ENCODE measurements around the gene CTNNA2.

Gene CTNNA2

DNA sequence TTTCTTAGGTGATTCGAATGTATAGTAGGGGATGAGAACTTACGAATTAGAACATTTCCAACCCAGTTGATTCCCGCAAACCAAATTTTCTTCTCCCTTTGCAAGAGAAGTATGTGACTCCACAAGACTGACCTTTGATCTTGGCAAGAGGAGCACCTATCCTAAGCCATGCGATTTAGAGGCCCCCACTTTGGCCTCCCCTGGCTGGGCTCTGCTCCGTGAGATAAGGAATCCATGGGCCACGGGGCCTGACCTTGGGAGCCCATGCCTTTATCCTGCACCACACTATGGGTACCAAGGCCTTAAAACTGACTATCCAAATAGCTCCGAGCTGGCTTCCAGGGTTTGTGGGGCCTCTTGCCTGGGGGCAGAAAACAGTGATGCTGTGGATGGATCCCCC lies 656.0 kb downstream of the CTNNA2 start:
- H4K20me1 ChIP-seq (ENCODE audit: insufficient read depth, low read length) = no peaks in the 10 kb centered on the region
- H3K9ac ChIP-seq (ENCODE audit: low read length) = no peak overlapping the region
- no peak for TF ChIP-seq EZH2phosphoT487 (IDR thresholded peaks at IDR 0.05; ENCODE audit: low read depth)
- TF ChIP-seq, protein P1, sequence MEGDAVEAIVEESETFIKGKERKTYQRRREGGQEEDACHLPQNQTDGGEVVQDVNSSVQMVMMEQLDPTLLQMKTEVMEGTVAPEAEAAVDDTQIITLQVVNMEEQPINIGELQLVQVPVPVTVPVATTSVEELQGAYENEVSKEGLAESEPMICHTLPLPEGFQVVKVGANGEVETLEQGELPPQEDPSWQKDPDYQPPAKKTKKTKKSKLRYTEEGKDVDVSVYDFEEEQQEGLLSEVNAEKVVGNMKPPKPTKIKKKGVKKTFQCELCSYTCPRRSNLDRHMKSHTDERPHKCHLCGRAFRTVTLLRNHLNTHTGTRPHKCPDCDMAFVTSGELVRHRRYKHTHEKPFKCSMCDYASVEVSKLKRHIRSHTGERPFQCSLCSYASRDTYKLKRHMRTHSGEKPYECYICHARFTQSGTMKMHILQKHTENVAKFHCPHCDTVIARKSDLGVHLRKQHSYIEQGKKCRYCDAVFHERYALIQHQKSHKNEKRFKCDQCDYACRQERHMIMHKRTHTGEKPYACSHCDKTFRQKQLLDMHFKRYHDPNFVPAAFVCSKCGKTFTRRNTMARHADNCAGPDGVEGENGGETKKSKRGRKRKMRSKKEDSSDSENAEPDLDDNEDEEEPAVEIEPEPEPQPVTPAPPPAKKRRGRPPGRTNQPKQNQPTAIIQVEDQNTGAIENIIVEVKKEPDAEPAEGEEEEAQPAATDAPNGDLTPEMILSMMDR (IDR thresholded peaks at IDR 0.05; ENCODE audit: low read depth, low read length) = no peak
- no peak overlapping the region for H3K27ac ChIP-seq (ENCODE audit: low read length)
- H2AFZ ChIP-seq (ENCODE audit: low read depth, low read length) = no peak overlapping the region
- H3K79me2 ChIP-seq (ENCODE audit: low read length) = no peaks in the 10 kb centered on the region
- no peaks in the 10 kb centered on the region for H3K36me3 ChIP-seq (replicated peaks; ENCODE audit: low read depth, low read length)
- H3K4me3 ChIP-seq (ENCODE audit: low read length) = no peak overlapping the region
- peaks cover 3% of the 10 kb centered on the region; the same call in 1 of the 2 replicates for H3K9me3 ChIP-seq (ENCODE audit: insufficient read depth, low read length)
- no peaks in the 10 kb centered on the region for H3K27me3 ChIP-seq (ENCODE audit: low read depth, low read length)
- no peak overlapping the region for H3K4me2 ChIP-seq (ENCODE audit: low read length)
- no peaks in the 10 kb centered on the region for H3K4me1 ChIP-seq (ENCODE audit: low read length)

DNA sequence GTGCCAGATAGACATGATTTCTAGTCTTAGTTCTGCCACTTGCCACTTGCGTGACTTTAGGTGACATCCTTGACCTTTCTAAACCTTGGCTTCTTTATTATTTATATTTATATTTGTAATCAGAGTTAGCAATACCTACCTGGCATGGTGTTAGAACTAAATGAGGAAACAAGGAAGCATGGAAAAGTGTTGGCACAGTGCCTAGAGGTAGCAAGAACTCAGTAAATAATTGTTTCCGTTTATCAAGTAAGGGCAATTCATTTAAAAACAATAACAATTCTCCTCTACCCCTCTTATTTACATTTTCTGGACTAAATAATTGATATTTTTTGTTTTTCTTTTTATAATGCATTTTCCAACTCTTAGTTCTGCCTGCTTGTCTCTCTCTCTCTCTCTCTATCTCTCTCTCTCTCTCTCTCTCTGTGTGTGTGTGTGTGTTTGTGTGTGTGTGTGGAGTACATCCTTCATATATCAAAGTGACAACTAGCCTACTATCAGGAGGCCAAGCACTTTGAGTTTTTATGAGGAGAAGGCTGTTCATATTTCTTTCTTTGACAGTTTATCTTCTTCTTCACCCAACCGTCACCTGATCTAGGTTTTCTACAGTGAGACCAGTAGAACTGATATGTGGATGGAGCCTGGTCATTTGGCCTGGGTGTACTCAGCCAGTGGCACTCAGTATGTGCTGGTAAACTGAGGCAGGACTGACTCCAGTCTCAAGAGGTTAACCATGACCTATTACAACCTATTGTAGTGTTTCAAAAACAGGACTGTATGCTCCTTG lies 657.2 kb downstream of the CTNNA2 start:
- TF ChIP-seq, protein P1 (IDR thresholded peaks at IDR 0.05; ENCODE audit: low read depth, low read length) = no peak
- TF ChIP-seq EZH2phosphoT487 (IDR thresholded peaks at IDR 0.05; ENCODE audit: low read depth) = no peak
- no peak overlapping the region for H2AFZ ChIP-seq (ENCODE audit: low read depth, low read length)
- no peaks in the 10 kb centered on the region for H4K20me1 ChIP-seq (ENCODE audit: insufficient read depth, low read length)
- H3K36me3 ChIP-seq (replicated peaks; ENCODE audit: low read depth, low read length) = no peaks in the 10 kb centered on the region
- no peaks in the 10 kb centered on the region for H3K79me2 ChIP-seq (ENCODE audit: low read length)
- peaks cover 3% of the 10 kb centered on the region; the same call in 1 of the 2 replicates for H3K9me3 ChIP-seq (ENCODE audit: insufficient read depth, low read length)
- H3K4me2 ChIP-seq (ENCODE audit: low read length) = no peak overlapping the region
- H3K4me1 ChIP-seq (ENCODE audit: low read length) = no peaks in the 10 kb centered on the region
- no peak overlapping the region for H3K27ac ChIP-seq (ENCODE audit: low read length)
- no peak overlapping the region for H3K4me3 ChIP-seq (ENCODE audit: low read length)
- no peak overlapping the region for H3K9ac ChIP-seq (ENCODE audit: low read length)
- H3K27me3 ChIP-seq (ENCODE audit: low read depth, low read length) = no peaks in the 10 kb centered on the region

DNA sequence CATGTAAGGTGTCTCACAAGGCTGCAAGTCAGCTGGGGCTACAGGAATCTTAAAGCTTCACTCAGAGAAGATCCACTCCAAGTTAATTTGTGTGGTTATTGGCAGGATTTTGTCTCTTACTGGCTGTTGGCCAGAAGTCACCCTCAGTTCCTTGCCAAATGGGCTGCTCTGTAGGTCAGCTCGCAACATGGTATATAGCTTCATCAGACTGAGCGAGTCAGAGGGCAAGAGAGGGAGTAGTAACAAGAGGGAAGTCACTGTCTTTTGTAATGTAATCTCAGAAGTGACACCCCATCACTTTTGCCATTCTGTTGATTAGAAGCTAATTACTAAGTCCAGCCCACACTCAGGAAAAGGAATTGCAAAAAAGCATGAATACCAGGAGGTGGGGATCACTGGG lies 672.2 kb downstream of the CTNNA2 start:
- TF ChIP-seq, protein P1 (IDR thresholded peaks at IDR 0.05; ENCODE audit: low read depth, low read length) = no peak
- no peak for TF ChIP-seq EZH2phosphoT487 (IDR thresholded peaks at IDR 0.05; ENCODE audit: low read depth)
- H3K9me3 ChIP-seq (ENCODE audit: insufficient read depth, low read length) = no peaks in the 10 kb centered on the region
- H2AFZ ChIP-seq (ENCODE audit: low read depth, low read length) = no peak overlapping the region

DNA sequence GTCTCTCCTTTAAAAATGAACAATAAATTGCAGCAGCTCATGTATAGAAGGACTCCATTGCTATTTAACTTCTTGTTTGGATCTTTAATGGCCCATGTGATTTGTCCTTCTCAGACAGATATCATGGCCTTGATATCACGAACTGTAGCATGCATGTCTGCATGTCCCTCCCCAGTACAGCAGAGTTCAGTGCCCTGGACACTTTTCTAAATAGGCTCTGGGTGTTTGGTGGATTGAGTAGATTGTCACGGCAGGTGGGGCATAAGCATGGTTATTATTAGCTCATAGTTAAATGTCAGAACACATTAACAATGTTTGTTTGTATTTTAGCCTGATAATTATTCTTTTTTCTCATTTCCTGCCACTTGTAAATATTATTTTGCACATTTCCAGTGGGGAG lies 673.4 kb downstream of the CTNNA2 start:
- H3K4me1 ChIP-seq (ENCODE audit: low read length) = no peaks in the 10 kb centered on the region
- no peak overlapping the region for H3K9ac ChIP-seq (ENCODE audit: low read length)
- no peak overlapping the region for H2AFZ ChIP-seq (ENCODE audit: low read depth, low read length)
- H3K27ac ChIP-seq (ENCODE audit: low read length) = no peak overlapping the region
- H3K27me3 ChIP-seq (ENCODE audit: low read depth, low read length) = no peaks in the 10 kb centered on the region
- H3K4me2 ChIP-seq (ENCODE audit: low read length) = no peak overlapping the region
- TF ChIP-seq, protein P1 (IDR thresholded peaks at IDR 0.05; ENCODE audit: low read depth, low read length) = no peak
- no peak for TF ChIP-seq EZH2phosphoT487 (IDR thresholded peaks at IDR 0.05; ENCODE audit: low read depth)
- no peak overlapping the region for H3K4me3 ChIP-seq (ENCODE audit: low read length)
- no peaks in the 10 kb centered on the region for H3K9me3 ChIP-seq (ENCODE audit: insufficient read depth, low read length)
- no peaks in the 10 kb centered on the region for H3K79me2 ChIP-seq (ENCODE audit: low read length)
- H4K20me1 ChIP-seq (ENCODE audit: insufficient read depth, low read length) = no peaks in the 10 kb centered on the region
- no peaks in the 10 kb centered on the region for H3K36me3 ChIP-seq (replicated peaks; ENCODE audit: low read depth, low read length)

More for the DNA sequence above, 672.2 kb downstream of the CTNNA2 start:
- no peak overlapping the region for H3K27ac ChIP-seq (ENCODE audit: low read length)
- H3K9ac ChIP-seq (ENCODE audit: low read length) = no peak overlapping the region
- no peaks in the 10 kb centered on the region for H4K20me1 ChIP-seq (ENCODE audit: insufficient read depth, low read length)
- no peak overlapping the region for H3K4me3 ChIP-seq (ENCODE audit: low read length)
- no peaks in the 10 kb centered on the region for H3K4me1 ChIP-seq (ENCODE audit: low read length)
- no peaks in the 10 kb centered on the region for H3K27me3 ChIP-seq (ENCODE audit: low read depth, low read length)
- H3K4me2 ChIP-seq (ENCODE audit: low read length) = no peak overlapping the region
- no peaks in the 10 kb centered on the region for H3K79me2 ChIP-seq (ENCODE audit: low read length)
- no peaks in the 10 kb centered on the region for H3K36me3 ChIP-seq (replicated peaks; ENCODE audit: low read depth, low read length)

Measured in OCI-LY3 (cell line).